ENCODE measurements around the gene TTC28.

GRCh38 chr22:28585324-28585723, 94.3 kb downstream of the TTC28 start:
- no peak for TF ChIP-seq CTCF (IDR thresholded peaks at IDR 0.05; ENCODE audit: low read depth, low read length)
- TF ChIP-seq MYC (IDR thresholded peaks at IDR 0.05; ENCODE audit: low read depth, low read length), result no peak
- TF ChIP-seq POLR2A (IDR thresholded peaks at IDR 0.05; ENCODE audit: extremely low read depth, insufficient read length), result no peak
- TF ChIP-seq MAX (IDR thresholded peaks at IDR 0.05; ENCODE audit: low read depth, low read length), result no peak

All from NB4 (cell line).